Esophagus muscularis mucosa (tissue), 4 donors: ENCODE measurements around the gene ARL10. TPM values are rescaled to one million over a fixed set of nuclear protein-coding genes. Genes with fewer than 3 reads are reported as not detected.

ENCODE experiments used
- DNase-seq: peaks from one replicate; pipeline ENCODE4 v3.0.0-alpha.2; 2017; ENCODE audit errors: extremely low spot score
- H3K27ac ChIP-seq, 4 donors: fragments of 200-600 bp; sonication (generic); replicated peaks in 1 of 4; 1 replicate in 3 of 4; 2 replicates in 1 of 4; pipeline ENCODE4 v1.5.1; 2016 to 2019; ENCODE audit warnings: mild to moderate bottlenecking in 1 of 4
- H3K27me3 ChIP-seq, 4 donors: fragments of 200-600 bp; sonication (generic); one replicate each; pipeline versions ENCODE4 v1.5.1 to v1.6.0; 2016 to 2019
- H3K36me3 ChIP-seq, 4 donors: fragments of 200-600 bp; sonication (generic); one replicate each; pipeline ENCODE4 v1.5.1; 2016 to 2019
- H3K4me1 ChIP-seq, 4 donors: fragments of 200-600 bp; sonication (generic); one replicate each; pipeline ENCODE4 v1.5.1; 2016 to 2019
- H3K4me3 ChIP-seq, 4 donors: fragments of 200-600 bp; sonication (generic); 1 replicate in 2 of 4; 2 replicates in 2 of 4; pipeline ENCODE4 v1.5.1; 2016 to 2019; ENCODE audit warnings: mild to moderate bottlenecking in 4 of 4, moderate library complexity in 1 of 4
- H3K9me3 ChIP-seq, 4 donors: fragments of 200-600 bp; sonication (generic); 1 replicate in 3 of 4; 2 replicates in 1 of 4; pipeline ENCODE4 v1.5.1; 2016 to 2019
- EP300 ChIP-seq: sonication (generic); formaldehyde crosslinking; IDR thresholded peaks from one replicate; pipeline ENCODE4 v1.6.1; 2017; ENCODE audit warnings: antibody characterized with exemption
- POLR2A ChIP-seq: fragments of 450-650 bp; IDR thresholded peaks from one replicate; pipeline ENCODE4 v1.6.1; 2017; ENCODE audit warnings: antibody characterized with exemption, moderate library complexity, mild to moderate bottlenecking, low read depth
- POLR2AphosphoS5 ChIP-seq, 2 donors: sonication (generic); formaldehyde crosslinking; IDR thresholded peaks; one replicate each; pipeline ENCODE4 v1.6.1; 2017; ENCODE audit warnings: antibody characterized with exemption in 2 of 2
- WGBS: methylation state at CpG from one replicate; pipeline ENCODE4 v1.1.5; 2018; 5-methylcytosine and 5-hydroxymethylcytosine counted together
- intact Hi-C: fragments of 100-400 bp; cut with DNase I; formaldehyde crosslinking; loops from one replicate; pipeline ENCODE4 v1.15.1; 2023
- total RNA-seq, 4 donors: library from RNA; depleted of rRNA; stranded (reverse); fragments of >200 nt; gene quantifications; one replicate each; pipeline versions ENCODE4 v1.1.0 to v1.2.1, GENCODE V29; 2016
- TF ChIP-seq, protein P1 (sequence below), 3 experiments: fragments of 200-600 bp in 2 of 3; fragments of 450-650 bp in 1 of 3; sonication (generic) in 2 of 3; IDR thresholded peaks; one replicate each; pipeline ENCODE4 v1.5.1; 2017 to 2019; ENCODE audit warnings: antibody characterized with exemption in 3 of 3, mild to moderate bottlenecking in 2 of 3, moderate library complexity in 1 of 3

ARL10 gene
- total RNA-seq, 4 donors from 2014 or later: 5.4 to 16.9 (median 7.1) TPM

DNA sequence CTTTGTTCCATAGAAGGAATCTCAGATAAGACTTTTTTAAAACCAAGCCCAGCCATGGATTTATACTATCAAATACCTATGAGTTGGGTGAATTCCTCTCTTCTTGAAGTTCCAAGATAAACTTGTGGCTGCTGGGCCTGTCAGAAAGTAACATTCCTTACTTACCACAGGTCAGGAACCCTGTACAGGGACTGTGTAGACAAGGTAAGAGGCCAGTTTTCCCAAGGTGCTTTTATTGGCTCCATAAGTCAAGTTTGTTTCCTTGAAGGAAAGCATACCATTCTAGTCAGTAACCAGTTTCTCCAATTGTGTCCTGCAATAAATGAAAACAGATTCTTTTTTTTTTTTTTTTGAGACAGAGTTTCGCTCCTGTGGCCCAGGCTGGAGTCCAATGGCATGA lies 59.9 kb downstream of the ARL10 start:
- H3K4me3 ChIP-seq: no peak overlapping the region
- intact Hi-C loops: no loop called here
- H3K4me1 ChIP-seq: no peaks in the 10 kb centered on the region
- no peaks in the 10 kb centered on the region for H3K36me3 ChIP-seq
- no peak overlapping the region for H3K27ac ChIP-seq
- TF ChIP-seq POLR2A (no peak), POLR2AphosphoS5 (IDR thresholded peaks at IDR 0.05) (no peak), EP300 (no peak)
- TF ChIP-seq, protein P1, sequence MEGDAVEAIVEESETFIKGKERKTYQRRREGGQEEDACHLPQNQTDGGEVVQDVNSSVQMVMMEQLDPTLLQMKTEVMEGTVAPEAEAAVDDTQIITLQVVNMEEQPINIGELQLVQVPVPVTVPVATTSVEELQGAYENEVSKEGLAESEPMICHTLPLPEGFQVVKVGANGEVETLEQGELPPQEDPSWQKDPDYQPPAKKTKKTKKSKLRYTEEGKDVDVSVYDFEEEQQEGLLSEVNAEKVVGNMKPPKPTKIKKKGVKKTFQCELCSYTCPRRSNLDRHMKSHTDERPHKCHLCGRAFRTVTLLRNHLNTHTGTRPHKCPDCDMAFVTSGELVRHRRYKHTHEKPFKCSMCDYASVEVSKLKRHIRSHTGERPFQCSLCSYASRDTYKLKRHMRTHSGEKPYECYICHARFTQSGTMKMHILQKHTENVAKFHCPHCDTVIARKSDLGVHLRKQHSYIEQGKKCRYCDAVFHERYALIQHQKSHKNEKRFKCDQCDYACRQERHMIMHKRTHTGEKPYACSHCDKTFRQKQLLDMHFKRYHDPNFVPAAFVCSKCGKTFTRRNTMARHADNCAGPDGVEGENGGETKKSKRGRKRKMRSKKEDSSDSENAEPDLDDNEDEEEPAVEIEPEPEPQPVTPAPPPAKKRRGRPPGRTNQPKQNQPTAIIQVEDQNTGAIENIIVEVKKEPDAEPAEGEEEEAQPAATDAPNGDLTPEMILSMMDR (IDR thresholded peaks at IDR 0.05): no peak
- no peaks in the 10 kb centered on the region for H3K27me3 ChIP-seq
- 87% methylated on average over 1 of the region's 1 CpG for WGBS
- DNase-seq: no peak
- no peaks in the 10 kb centered on the region for H3K9me3 ChIP-seq

DNA sequence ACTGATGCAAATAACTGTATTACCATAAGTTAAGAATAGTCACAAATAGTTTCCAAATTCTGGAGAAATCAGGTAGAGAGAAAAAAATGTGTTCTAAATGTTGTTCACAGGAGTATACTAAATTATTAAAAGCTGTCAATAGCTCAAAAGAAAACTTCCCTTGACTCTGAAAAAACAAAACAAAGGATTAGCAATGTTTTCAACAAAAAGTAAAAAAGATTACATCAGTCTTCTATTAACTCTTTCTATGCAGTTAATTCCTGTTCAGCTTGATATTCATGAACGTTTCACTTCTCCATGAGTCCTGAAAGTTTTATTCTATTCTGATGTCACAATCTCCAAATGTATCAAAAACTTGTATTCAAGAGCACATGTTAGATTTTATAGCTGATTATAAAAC lies 60.5 kb downstream of the ARL10 start:
- no peak overlapping the region for H3K4me3 ChIP-seq
- intact Hi-C loops: no loop called here
- WGBS: 88% methylated on average over 1 of the region's 1 CpG
- TF ChIP-seq POLR2A (no peak), POLR2AphosphoS5 (IDR thresholded peaks at IDR 0.05) (no peak), EP300 (no peak)
- TF ChIP-seq, protein P1 (IDR thresholded peaks at IDR 0.05): no peak
- H3K36me3 ChIP-seq: no peaks in the 10 kb centered on the region
- H3K9me3 ChIP-seq: no peaks in the 10 kb centered on the region
- H3K27me3 ChIP-seq: no peaks in the 10 kb centered on the region
- H3K4me1 ChIP-seq: no peaks in the 10 kb centered on the region
- H3K27ac ChIP-seq: no peak overlapping the region
- DNase-seq: no peak

DNA sequence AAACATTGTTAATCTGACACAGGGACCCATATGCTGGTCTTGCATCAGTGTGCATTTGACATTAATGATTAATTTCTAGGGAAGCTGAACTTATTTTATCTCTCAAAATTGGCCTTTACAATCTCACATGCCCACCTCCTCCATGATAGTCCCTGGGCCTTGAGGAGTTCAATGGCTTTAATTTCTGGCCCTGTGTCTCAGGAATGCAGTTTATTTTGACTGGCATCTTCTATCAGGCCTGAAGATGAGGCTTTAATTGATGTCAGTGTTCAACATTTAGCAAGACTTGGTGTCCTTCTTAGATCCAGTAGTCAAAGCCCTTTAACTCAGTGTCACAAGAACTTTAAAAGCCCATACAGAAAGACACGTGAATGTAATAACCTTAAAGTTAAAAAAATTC lies 61.6 kb downstream of the ARL10 start:
- WGBS: 86% methylated on average over 1 of the region's 1 CpG

DNA sequence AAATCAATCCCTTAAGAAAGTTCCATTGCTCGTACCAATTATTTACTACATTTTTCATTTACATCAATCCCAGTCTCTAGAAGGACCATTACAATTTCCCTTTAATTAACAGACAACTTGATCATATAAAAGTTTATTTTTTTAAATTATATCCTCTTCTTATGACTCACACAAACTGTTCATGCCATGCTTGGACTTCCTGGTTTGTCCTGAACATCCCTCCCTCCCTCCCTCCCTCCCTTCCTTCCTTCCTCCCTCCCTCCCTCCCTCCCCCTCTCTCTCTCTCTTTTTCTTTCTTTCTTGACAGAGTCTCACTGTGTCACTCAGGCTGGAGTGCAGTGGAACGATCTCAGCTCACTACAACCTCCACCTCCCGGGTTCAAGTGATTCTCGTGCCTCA lies 62.7 kb downstream of the ARL10 start:
- DNase-seq: no peak
- H3K27ac ChIP-seq: no peak overlapping the region
- TF ChIP-seq POLR2AphosphoS5 (IDR thresholded peaks at IDR 0.05) (no peak), POLR2A (no peak), EP300 (no peak)
- TF ChIP-seq, protein P1 (IDR thresholded peaks at IDR 0.05): no peak
- H3K4me3 ChIP-seq: no peak overlapping the region
- peaks cover 0 to 7% (median 0%) of the 10 kb centered on the region in 4 donors for H3K27me3 ChIP-seq
- intact Hi-C loops: no loop called here
- no peaks in the 10 kb centered on the region for H3K9me3 ChIP-seq
- no peaks in the 10 kb centered on the region for H3K4me1 ChIP-seq
- no peaks in the 10 kb centered on the region for H3K36me3 ChIP-seq
- 80% methylated on average over 4 of the region's 4 CpGs for WGBS

More for the DNA sequence above, 61.6 kb downstream of the ARL10 start:
- Histone ChIP-seq H3K27me3 (peaks cover 0 to under 1% (median 0%) of the 10 kb centered on the region in 4 donors), H3K36me3 (no peaks in the 10 kb centered on the region), H3K4me1 (no peaks in the 10 kb centered on the region), H3K27ac (no peak overlapping the region), H3K4me3 (no peak overlapping the region), H3K9me3 (no peaks in the 10 kb centered on the region)
- intact Hi-C loops: no loop called here
- no peak for DNase-seq
- TF ChIP-seq POLR2AphosphoS5 (IDR thresholded peaks at IDR 0.05) (no peak), POLR2A (no peak), EP300 (no peak)
- TF ChIP-seq, protein P1 (IDR thresholded peaks at IDR 0.05): no peak

DNA sequence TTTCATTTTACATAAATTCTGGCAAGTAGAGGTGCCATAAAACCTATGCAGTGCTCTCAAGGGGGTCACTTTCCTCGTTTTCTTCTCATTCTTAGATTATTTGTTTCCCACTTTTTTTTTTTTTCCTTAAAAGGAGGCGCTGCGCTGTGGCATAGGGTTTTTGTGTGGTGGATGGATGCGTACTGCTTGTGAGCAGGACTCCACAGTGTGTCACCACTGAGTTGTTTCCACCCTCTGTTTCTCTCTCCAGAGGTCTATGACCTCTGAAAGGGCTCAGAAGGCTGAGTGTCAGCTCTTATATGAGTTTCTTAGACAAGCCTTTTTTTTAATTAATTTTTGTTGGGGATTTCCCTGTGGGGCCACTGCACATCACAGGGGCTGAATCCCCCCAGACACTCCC lies 64.7 kb downstream of the ARL10 start:
- no peaks in the 10 kb centered on the region for H3K36me3 ChIP-seq
- 71% methylated on average over 4 of the region's 4 CpGs for WGBS
- no peak overlapping the region for H3K27ac ChIP-seq
- no peak overlapping the region for H3K4me3 ChIP-seq
- DNase-seq: no peak
- H3K27me3 ChIP-seq: peaks cover 0 to 7% (median 0%) of the 10 kb centered on the region in 4 donors
- no peaks in the 10 kb centered on the region for H3K9me3 ChIP-seq
- intact Hi-C loops: no loop called here
- TF ChIP-seq POLR2AphosphoS5 (IDR thresholded peaks at IDR 0.05): no peak
- TF ChIP-seq, protein P1 (IDR thresholded peaks at IDR 0.05): no peak
- no peak for TF ChIP-seq POLR2A
- no peak for TF ChIP-seq EP300
- no peaks in the 10 kb centered on the region for H3K4me1 ChIP-seq
